HCT116 (cell line): Measurements from ENCODE around the gene MCF2L. TPM values are rescaled to one million over a fixed set of nuclear protein-coding genes. Genes with fewer than 3 reads are reported as not detected.

Experiments
- ATAC-seq: fragments of 200-7000 bp; cut with Tn5 transposase; 2 replicates; pipeline ENCODE4 v1.9.1; 2020; ENCODE audit warnings: mild to moderate bottlenecking, moderate library complexity
- BruUV-seq: library from RNA; stranded (reverse); fragments of 400-500 nt; replicated peaks from 2 replicates; lab custom pipeline; 2021; lab: Mats Ljungman, UMichigan
- CTCF ChIA-PET: fragments of 300-600 bp; sonication (Branson Sonifier 250); formaldehyde crosslinking; loops from one replicate; lab custom pipeline; 2021; ENCODE audit warnings: antibody characterized with exemption; lab: Charles Lee
- POLR2A ChIA-PET: fragments of 300-600, 350-600 bp; sonication (Branson Sonifier 250); formaldehyde crosslinking; loops from one replicate; lab custom pipeline; 2021; ENCODE audit warnings: antibody characterized with exemption; lab: Charles Lee
- RAD21 ChIA-PET, 2 experiments: fragments of 300-600 bp; sonication (Branson Sonifier 250); formaldehyde crosslinking; loops; one replicate each; lab custom pipeline; 2023; ENCODE audit warnings: low total read pairs in 2 of 2; ENCODE audit not compliant: uncharacterized antibody in 2 of 2, unreplicated experiment in 2 of 2, low non-redundant PET in 1 of 2; lab: Charles Lee
- DNase-seq: peaks from one replicate; pipeline ENCODE4 v3.0.0-alpha.2; 2010; ENCODE audit warnings: low read depth, low spot score
- H2AFZ ChIP-seq: fragments of 200-600 bp; shearing (Covaris generic), sonication (generic); 2 replicates; pipeline ENCODE4 v1.6.1; 2017; ENCODE audit warnings: low read depth, mixed run types, mixed read lengths, antibody characterized with exemption, low read length; ENCODE audit not compliant: poor library complexity, severe bottlenecking
- H3K27ac ChIP-seq: 2 replicates; pipeline ENCODE4 v1.5.1; 2012; ENCODE audit warnings: low read depth, low read length
- H3K27me3 ChIP-seq: fragments of 200-600 bp; sonication (generic); 2 replicates; pipeline ENCODE4 v1.6.1; 2016; ENCODE audit warnings: mixed run types, low read length, mixed read lengths; ENCODE audit not compliant: insufficient read depth
- H3K36me3 ChIP-seq, 2 experiments: fragments of 200-500 bp in 1 of 2; fragments of 200-600 bp in 1 of 2; sonication (Bioruptor generic) in 1 of 2; sonication (generic) in 1 of 2; 2 replicates each; pipeline versions ENCODE4 v1.5.1 to v1.6.1; 2014 to 2016; ENCODE audit warnings: low read length in 2 of 2, inconsistent platforms in 1 of 2, mixed read lengths in 1 of 2, mixed run types in 1 of 2; ENCODE audit not compliant: insufficient read depth in 2 of 2, control insufficient read depth in 1 of 2
- H3K4me1 ChIP-seq, 2 experiments: fragments of 200-600 bp in 1 of 2; sonication (generic) in 1 of 2; 2 replicates each; pipeline versions ENCODE4 v1.5.1 to v1.6.1; 2012 to 2017; ENCODE audit warnings: low read length in 2 of 2, inconsistent platforms in 1 of 2, mild to moderate bottlenecking in 1 of 2, mixed read lengths in 1 of 2, mixed run types in 1 of 2, moderate library complexity in 1 of 2; ENCODE audit not compliant: insufficient read depth in 2 of 2, control insufficient read depth in 1 of 2
- H3K4me2 ChIP-seq: fragments of 200-600 bp; sonication (generic); 2 replicates; pipeline ENCODE4 v1.6.1; 2017; ENCODE audit warnings: mixed run types, low read length, mixed read lengths
- H3K4me3 ChIP-seq, 2 experiments: fragments of 200-600 bp in 1 of 2; sonication (generic) in 1 of 2; replicated peaks in 1 of 2; 2 replicates each; pipeline ENCODE4 v1.5.1; 2011 to 2016; ENCODE audit warnings: low read length in 2 of 2, control low read depth in 1 of 2, low read depth in 1 of 2, mild to moderate bottlenecking in 1 of 2, mixed read lengths in 1 of 2, mixed run types in 1 of 2
- H3K79me2 ChIP-seq: fragments of 200-600 bp; sonication (generic); 2 replicates; pipeline ENCODE4 v1.6.1; 2017; ENCODE audit warnings: mild to moderate bottlenecking, mixed run types, low read length, moderate library complexity, mixed read lengths; ENCODE audit not compliant: insufficient read depth
- H3K9ac ChIP-seq: fragments of 200-600 bp; sonication (generic); 2 replicates; pipeline ENCODE4 v1.6.1; 2016; ENCODE audit warnings: low read length, mixed read lengths
- H3K9me2 ChIP-seq: fragments of 200-600 bp; sonication (generic), shearing (Covaris generic); 2 replicates; pipeline ENCODE4 v1.6.1; 2017; ENCODE audit warnings: mixed run types, mild to moderate bottlenecking, moderate library complexity; ENCODE audit not compliant: insufficient read depth
- H3K9me3 ChIP-seq, 2 experiments: fragments of 200-500 bp in 1 of 2; fragments of 200-600 bp in 1 of 2; sonication (Bioruptor generic) in 1 of 2; sonication (generic) in 1 of 2; 2 replicates each; pipeline ENCODE4 v1.6.1; 2014 to 2017; ENCODE audit warnings: low read length in 2 of 2, mixed read lengths in 2 of 2, inconsistent platforms in 1 of 2, low read depth in 1 of 2, mild to moderate bottlenecking in 1 of 2, mixed run types in 1 of 2, moderate library complexity in 1 of 2; ENCODE audit not compliant: control insufficient read depth in 1 of 2, insufficient read depth in 1 of 2
- H4K20me1 ChIP-seq: fragments of 200-600 bp; sonication (generic), shearing (Covaris generic); 2 replicates; pipeline ENCODE4 v1.6.1; 2017; ENCODE audit warnings: mixed run types, mild to moderate bottlenecking, moderate library complexity; ENCODE audit not compliant: insufficient read depth
- CEBPB ChIP-seq: IDR thresholded peaks from 2 replicates; pipeline ENCODE4 v1.6.1; 2012; ENCODE audit warnings: low read depth
- CTCF ChIP-seq, 3 experiments: fragments of 200-600 bp in 1 of 3; sonication (generic) in 1 of 3; IDR thresholded peaks in 2 of 3; conservative IDR thresholded peaks in 1 of 3; 2 replicates each; pipeline ENCODE4 v1.5.1; 2012 to 2017; ENCODE audit warnings: low read depth in 2 of 3, low read length in 2 of 3, antibody characterized with exemption in 1 of 3, borderline replicate concordance in 1 of 3, control low read depth in 1 of 3, mild to moderate bottlenecking in 1 of 3, mixed read lengths in 1 of 3, mixed run types in 1 of 3, moderate library complexity in 1 of 3; ENCODE audit not compliant: insufficient read depth in 1 of 3
- EGR1 ChIP-seq: IDR thresholded peaks from 2 replicates; pipeline ENCODE4 v1.6.1; 2012; ENCODE audit warnings: low read depth
- ELF1 ChIP-seq: IDR thresholded peaks from 2 replicates; pipeline ENCODE4 v1.6.1; 2012; ENCODE audit warnings: low read depth, borderline replicate concordance
- EZH2 ChIP-seq: fragments of 200-600 bp; sonication (generic); IDR thresholded peaks from 2 replicates; pipeline ENCODE4 v1.6.1; 2017; ENCODE audit warnings: antibody characterized with exemption, mixed run types
- EZH2phosphoT487 ChIP-seq: fragments of 200-600 bp; IDR thresholded peaks from 2 replicates; pipeline ENCODE4 v1.6.1; 2018; ENCODE audit warnings: antibody characterized with exemption, borderline replicate concordance
- MAX ChIP-seq: IDR thresholded peaks from 2 replicates; pipeline ENCODE4 v1.6.1; 2012
- POLR2A ChIP-seq: IDR thresholded peaks from 2 replicates; pipeline ENCODE4 v1.7.0; 2011; ENCODE audit warnings: borderline replicate concordance; ENCODE audit not compliant: insufficient read depth, insufficient read length; ENCODE audit errors: extremely low read depth
- POLR2AphosphoS5 ChIP-seq: IDR thresholded peaks from 2 replicates; pipeline ENCODE4 v1.6.1; 2011; ENCODE audit warnings: mild to moderate bottlenecking, low read depth, low read length, moderate library complexity
- RAD21 ChIP-seq: IDR thresholded peaks from 2 replicates; pipeline ENCODE4 v1.6.1; 2012; ENCODE audit warnings: low read depth, mild to moderate bottlenecking
- REST ChIP-seq: IDR thresholded peaks from 2 replicates; pipeline ENCODE4 v1.6.1; 2012; ENCODE audit warnings: low read depth
- SP1 ChIP-seq: IDR thresholded peaks from 2 replicates; pipeline ENCODE4 v1.6.1; 2012; ENCODE audit warnings: low read depth
- TCF7L2 ChIP-seq: IDR thresholded peaks from 2 replicates; pipeline ENCODE4 v1.7.0; 2011; ENCODE audit warnings: borderline replicate concordance, inconsistent platforms; ENCODE audit not compliant: insufficient read depth, insufficient read length; ENCODE audit errors: extremely low read depth
- ZNF274 ChIP-seq: fragments of 200-500 bp; sonication (Bioruptor generic); IDR thresholded peaks from 2 replicates; pipeline ENCODE4 v1.6.1; 2014; ENCODE audit warnings: mild to moderate bottlenecking, low read depth, low read length, inconsistent platforms
- intact Hi-C: fragments of 100-400 bp; cut with micrococcal nuclease; formaldehyde crosslinking; loops from 2 replicates; pipeline ENCODE4 v1.10.0; 2022
- total RNA-seq: library from RNA; stranded (reverse); gene quantifications from one replicate; pipeline ENCODE4 v1.2.1, GENCODE V29; 2021; ENCODE audit not compliant: unreplicated experiment

Gene MCF2L
- total RNA-seq, 1 experiment from 2014 or later = 19.3 TPM

- Histone ChIP-seq H3K4me2 (no peak overlapping the region), H4K20me1 (no peaks in the 10 kb centered on the region), H3K9ac (no peak overlapping the region), H3K9me2 (no peaks in the 10 kb centered on the region), H3K4me3 (no peak overlapping the region), H3K79me2 (no peaks in the 10 kb centered on the region), H3K4me1 (peaks cover 0 to 6% of the 10 kb centered on the region in 2 experiments; a peak in 1 of 4 replicates), H3K27ac (no peak overlapping the region), H3K27me3 (no peaks in the 10 kb centered on the region), H3K36me3 (no peaks in the 10 kb centered on the region), H2AFZ (no peak overlapping the region), H3K9me3 (no peaks in the 10 kb centered on the region)
- POLR2A ChIA-PET = no interaction called here
- ATAC-seq (no peak), DNase-seq (no peak)
- intact Hi-C loops = no loop called here
- CTCF ChIA-PET = no interaction called here
- no TSS peak for BruUV-seq
- TF ChIP-seq SP1 (no peak), RAD21 (no peak), POLR2A (no peak), ELF1 (no peak), TCF7L2 (no peak), EZH2phosphoT487 (no peak), ZNF274 (no peak), POLR2AphosphoS5 (no peak)
- RAD21 ChIA-PET = no interaction called here
Measured at GRCh38 chr13:112960706-112961105, 8.3 kb upstream of the MCF2L start.

DNA sequence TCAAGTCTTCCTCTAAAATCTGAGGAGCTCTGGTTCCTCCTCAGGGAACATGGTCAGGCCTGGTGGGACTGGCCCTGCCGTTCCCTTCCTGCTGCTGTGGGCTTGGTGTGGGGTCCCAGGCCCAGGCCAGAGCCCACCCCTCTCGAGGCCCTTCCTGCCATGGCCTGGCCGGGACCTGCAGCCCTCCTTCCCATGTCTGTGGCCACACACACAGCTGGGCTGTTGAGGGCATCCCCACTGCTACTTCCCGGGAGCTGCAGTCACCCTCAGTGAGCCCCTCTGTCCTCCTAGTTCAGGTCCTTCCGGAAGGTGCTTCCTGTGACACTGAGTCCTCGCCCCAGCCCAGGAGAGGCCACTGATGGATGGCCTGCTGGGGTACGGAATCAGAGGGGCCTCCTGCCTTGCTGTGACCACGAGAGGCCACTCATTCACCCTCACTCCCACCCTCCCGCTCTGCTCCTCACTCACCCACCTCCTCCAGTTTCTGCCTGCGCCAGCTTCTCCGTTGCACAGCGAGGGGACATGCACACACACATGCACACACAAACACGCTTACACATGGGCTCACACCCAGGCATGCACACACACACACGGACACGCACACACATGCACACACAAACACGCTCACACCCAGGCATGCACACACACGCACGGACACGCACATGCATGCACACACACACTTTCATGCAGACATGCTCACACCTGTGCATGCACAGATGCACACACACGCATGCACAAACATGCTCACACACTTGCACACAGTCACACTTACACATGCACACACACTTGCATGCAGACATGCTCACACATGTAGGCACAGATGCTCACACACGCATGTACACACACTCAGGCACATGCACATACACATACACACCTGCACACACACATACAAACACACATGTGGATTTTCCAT is 7.3 kb upstream of the MCF2L start:
- intact Hi-C loops = no loop called here
- Histone ChIP-seq H3K79me2 (no peaks in the 10 kb centered on the region), H3K9me2 (no peaks in the 10 kb centered on the region), H3K36me3 (no peaks in the 10 kb centered on the region), H3K27ac (no peak overlapping the region), H3K4me1 (peaks cover 0 to 6% of the 10 kb centered on the region in 2 experiments; a peak in 1 of 4 replicates), H4K20me1 (no peaks in the 10 kb centered on the region), H3K9ac (no peak overlapping the region), H3K4me2 (no peak overlapping the region), H2AFZ (no peak overlapping the region), H3K27me3 (no peaks in the 10 kb centered on the region), H3K9me3 (no peaks in the 10 kb centered on the region), H3K4me3 (no peak overlapping the region)
- no peak for ATAC-seq
- POLR2A ChIA-PET = no interaction called here
- DNase-seq = no peak
- RAD21 ChIA-PET = no interaction called here
- no TSS peak for BruUV-seq
- CTCF ChIA-PET = no interaction called here
- TF ChIP-seq POLR2A (no peak), EZH2phosphoT487 (no peak), MAX (no peak), REST (no peak), EGR1 (no peak), CEBPB (no peak), EZH2 (no peak), ZNF274 (no peak), CTCF (IDR thresholded peaks at IDR 0.05 in 2 of 3, conservative IDR thresholded peaks at IDR 0.05 in 1 of 3; ENCODE audit: borderline replicate concordance in 1 of 3, insufficient read depth in 1 of 3, low read depth in 2 of 3, low read length in 2 of 3) (no peak)
